Fibroblast of lung (primary cell): ENCODE results near the gene ARSH. TPM values are rescaled to one million over a fixed set of nuclear protein-coding genes. Genes with fewer than 3 reads are reported as not detected.
A peak's percentile ranks its signal among the peaks of the same experiment; 100 is the strongest.

Source experiments
- DNase-seq, 2 donors: peaks; one replicate each; pipeline versions ENCODE4 v3.0.0 to v3.0.0-alpha.2; 2010; ENCODE audit warnings: low read depth in 2 of 2
- H2AFZ ChIP-seq: 2 replicates; pipeline ENCODE4 v1.5.1; 2012; ENCODE audit warnings: low read length, control low read depth, inconsistent platforms
- H3K27ac ChIP-seq: 2 replicates; pipeline ENCODE4 v1.5.1; 2011; ENCODE audit warnings: low read length, control low read depth; ENCODE audit not compliant: insufficient read depth
- H3K27me3 ChIP-seq: 2 replicates; pipeline ENCODE4 v1.5.1; 2011; ENCODE audit warnings: mild to moderate bottlenecking, low read length; ENCODE audit not compliant: control insufficient read depth, insufficient read depth
- H3K36me3 ChIP-seq: 2 replicates; pipeline ENCODE4 v1.5.1; 2011; ENCODE audit warnings: low read length; ENCODE audit not compliant: control insufficient read depth, insufficient read depth
- H3K4me1 ChIP-seq: 2 replicates; pipeline ENCODE4 v1.5.1; 2011; ENCODE audit warnings: low read length; ENCODE audit not compliant: control insufficient read depth, insufficient read depth; ENCODE audit errors: extremely low read depth
- H3K4me2 ChIP-seq: 2 replicates; pipeline ENCODE4 v1.5.1; 2011; ENCODE audit warnings: low read length, control low read depth; ENCODE audit not compliant: insufficient read depth; ENCODE audit errors: extremely low read depth
- H3K4me3 ChIP-seq, 4 experiments: fragments of 200-600 bp in 1 of 4; sonication (generic) in 1 of 4; replicated peaks in 1 of 4; 2 replicates each; pipeline ENCODE4 v1.5.1; 2011 to 2016; ENCODE audit warnings: low read length in 4 of 4, low read depth in 3 of 4, mild to moderate bottlenecking in 3 of 4, control low read depth in 2 of 4, inconsistent platforms in 1 of 4, mixed read lengths in 1 of 4; ENCODE audit not compliant: insufficient read depth in 1 of 4; ENCODE audit errors: control extremely low read depth in 1 of 4
- H3K79me2 ChIP-seq: 2 replicates; pipeline ENCODE4 v1.5.1; 2012; ENCODE audit warnings: mild to moderate bottlenecking, low read length, inconsistent platforms; ENCODE audit not compliant: control insufficient read depth, insufficient read depth
- H3K9ac ChIP-seq: 2 replicates; pipeline ENCODE4 v1.5.1; 2011; ENCODE audit warnings: mild to moderate bottlenecking, low read length, control low read depth; ENCODE audit not compliant: insufficient read depth
- H3K9me3 ChIP-seq: 2 replicates; pipeline ENCODE4 v1.5.1; 2012; ENCODE audit warnings: low read depth, low read length; ENCODE audit not compliant: control insufficient read depth, insufficient read depth
- H4K20me1 ChIP-seq: 2 replicates; pipeline ENCODE4 v1.5.1; 2011; ENCODE audit warnings: low read length; ENCODE audit not compliant: control insufficient read depth, insufficient read depth; ENCODE audit errors: extremely low read depth
- EZH2 ChIP-seq: IDR thresholded peaks from 2 replicates; pipeline ENCODE4 v1.5.1; 2012; ENCODE audit warnings: low read length, control low read depth, mild to moderate bottlenecking; ENCODE audit errors: missing control alignments
- polyA plus RNA-seq, 2 donors: library from polyadenylated mRNA; depleted of rRNA in 1 of 2; stranded (reverse) in 1 of 2; unstranded in 1 of 2; fragments of >200 nt; gene quantifications; 2 replicates each; pipeline ENCODE4 v1.2.1, GENCODE V29; 2011 to 2012; ENCODE audit warnings: missing spikeins in 1 of 2
- total RNA-seq: library from RNA; depleted of rRNA; stranded (reverse); fragments of >200 nt; gene quantifications from 2 replicates; pipeline ENCODE4 v1.2.1, GENCODE V29; 2014
- TF ChIP-seq, protein P1 (sequence below), 2 donors: IDR thresholded peaks in 1 of 2; conservative IDR thresholded peaks in 1 of 2; 1 replicate in 1 of 2; 2 replicates in 1 of 2; pipeline ENCODE4 v1.5.1; 2011 to 2012; ENCODE audit warnings: low read length in 2 of 2, control low read depth in 1 of 2, inconsistent platforms in 1 of 2, low read depth in 1 of 2, mild to moderate bottlenecking in 1 of 2

ARSH gene
- total and polyA plus RNA-seq, 2 donors (not counting 1 experiment from before 2014, with no cell fraction given) = not detected

DNA sequence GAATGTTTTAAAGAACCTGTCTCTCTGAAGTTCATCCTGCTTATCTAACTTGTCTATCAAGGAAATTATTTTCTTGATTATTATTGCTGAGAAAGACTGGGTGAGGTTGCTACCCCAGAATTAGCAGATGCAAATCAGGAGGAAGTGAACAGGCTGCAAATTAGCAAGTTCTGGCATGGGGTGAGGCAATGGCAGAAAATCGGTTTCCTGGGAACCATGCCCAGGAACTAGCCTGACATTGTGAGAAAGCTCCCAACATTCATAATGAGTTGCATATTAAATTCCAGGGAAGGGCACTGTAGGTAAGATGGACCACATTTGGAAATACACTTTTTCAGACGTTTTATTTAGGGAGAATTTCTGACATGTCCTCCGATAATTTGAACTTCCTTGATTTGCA, 46.5 kb downstream of the ARSH start:
- no peaks in the 10 kb centered on the region for H3K27me3 ChIP-seq
- no peak for DNase-seq
- H3K27ac ChIP-seq = no peak overlapping the region
- H3K9ac ChIP-seq = no peak overlapping the region
- no peaks in the 10 kb centered on the region for H3K79me2 ChIP-seq
- no peaks in the 10 kb centered on the region for H3K9me3 ChIP-seq
- H3K4me2 ChIP-seq = no peak overlapping the region
- H3K36me3 ChIP-seq = no peaks in the 10 kb centered on the region
- no peaks in the 10 kb centered on the region for H4K20me1 ChIP-seq
- no peak overlapping the region for H2AFZ ChIP-seq
- H3K4me1 ChIP-seq = no peaks in the 10 kb centered on the region
- TF ChIP-seq, protein P1, sequence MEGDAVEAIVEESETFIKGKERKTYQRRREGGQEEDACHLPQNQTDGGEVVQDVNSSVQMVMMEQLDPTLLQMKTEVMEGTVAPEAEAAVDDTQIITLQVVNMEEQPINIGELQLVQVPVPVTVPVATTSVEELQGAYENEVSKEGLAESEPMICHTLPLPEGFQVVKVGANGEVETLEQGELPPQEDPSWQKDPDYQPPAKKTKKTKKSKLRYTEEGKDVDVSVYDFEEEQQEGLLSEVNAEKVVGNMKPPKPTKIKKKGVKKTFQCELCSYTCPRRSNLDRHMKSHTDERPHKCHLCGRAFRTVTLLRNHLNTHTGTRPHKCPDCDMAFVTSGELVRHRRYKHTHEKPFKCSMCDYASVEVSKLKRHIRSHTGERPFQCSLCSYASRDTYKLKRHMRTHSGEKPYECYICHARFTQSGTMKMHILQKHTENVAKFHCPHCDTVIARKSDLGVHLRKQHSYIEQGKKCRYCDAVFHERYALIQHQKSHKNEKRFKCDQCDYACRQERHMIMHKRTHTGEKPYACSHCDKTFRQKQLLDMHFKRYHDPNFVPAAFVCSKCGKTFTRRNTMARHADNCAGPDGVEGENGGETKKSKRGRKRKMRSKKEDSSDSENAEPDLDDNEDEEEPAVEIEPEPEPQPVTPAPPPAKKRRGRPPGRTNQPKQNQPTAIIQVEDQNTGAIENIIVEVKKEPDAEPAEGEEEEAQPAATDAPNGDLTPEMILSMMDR (conservative IDR thresholded peaks at IDR 0.05 in 1 of 2, IDR thresholded peaks at IDR 0.05 in 1 of 2; ENCODE audit: low read depth in 1 of 2, low read length in 2 of 2) = no peak
- TF ChIP-seq EZH2 = no peak
- no peak overlapping the region for H3K4me3 ChIP-seq

DNA sequence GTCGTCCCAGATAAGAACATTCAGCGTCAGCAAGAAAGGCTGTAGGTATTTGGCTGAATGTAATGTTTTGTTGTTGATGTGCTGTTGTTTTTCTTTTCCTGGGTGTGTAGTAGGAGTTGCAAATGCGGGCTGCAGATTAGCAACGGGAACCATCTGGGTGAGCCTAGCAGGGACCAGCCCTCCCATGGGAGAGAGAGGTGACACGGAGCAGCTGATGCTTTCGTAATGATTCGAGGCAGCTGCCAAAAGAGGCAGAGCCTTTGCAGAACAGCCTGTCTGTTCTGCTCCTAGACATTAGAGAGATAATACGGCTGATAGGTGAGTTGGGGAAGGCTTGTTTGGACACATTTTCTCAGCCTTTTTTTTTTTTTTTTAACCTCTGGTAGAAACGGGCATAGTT, 60.2 kb downstream of the ARSH start:
- no peak overlapping the region for H3K27ac ChIP-seq
- no peaks in the 10 kb centered on the region for H3K9me3 ChIP-seq
- DNase-seq = peak in 1 of 2 donors; percentile 22
- TF ChIP-seq EZH2 = no peak
- TF ChIP-seq, protein P1 (conservative IDR thresholded peaks at IDR 0.05 in 1 of 2, IDR thresholded peaks at IDR 0.05 in 1 of 2; ENCODE audit: low read depth in 1 of 2, low read length in 2 of 2) = no peak
- H3K36me3 ChIP-seq = no peaks in the 10 kb centered on the region
- H3K79me2 ChIP-seq = no peaks in the 10 kb centered on the region
- no peak overlapping the region for H2AFZ ChIP-seq
- no peaks in the 10 kb centered on the region for H3K4me1 ChIP-seq
- no peak overlapping the region for H3K4me3 ChIP-seq
- H3K4me2 ChIP-seq = no peak overlapping the region
- no peaks in the 10 kb centered on the region for H3K27me3 ChIP-seq
- H4K20me1 ChIP-seq = no peaks in the 10 kb centered on the region
- H3K9ac ChIP-seq = no peak overlapping the region

DNA sequence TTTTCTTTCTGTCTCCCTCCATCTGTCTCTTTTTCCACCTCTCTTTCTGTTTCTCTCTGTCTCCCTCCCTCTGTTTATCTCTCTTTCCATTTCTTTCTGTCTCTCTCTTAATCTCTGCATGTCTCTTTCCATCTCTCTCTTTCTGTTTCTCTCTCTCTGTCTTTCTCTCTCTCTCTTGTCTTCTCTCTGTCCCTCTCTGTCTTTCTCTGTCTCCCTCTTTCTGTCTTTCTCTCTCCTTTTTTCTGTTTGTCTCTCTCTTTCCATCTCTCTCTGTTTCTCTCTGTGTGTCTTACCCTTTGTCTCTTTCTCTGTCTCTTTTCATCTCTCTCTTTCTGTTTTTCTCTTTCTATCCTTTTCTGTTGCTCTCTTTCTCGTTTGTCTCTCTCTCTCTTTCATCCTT, 69.6 kb downstream of the ARSH start:
- H3K9me3 ChIP-seq = no peaks in the 10 kb centered on the region
- no peak overlapping the region for H3K4me3 ChIP-seq
- H3K4me1 ChIP-seq = no peaks in the 10 kb centered on the region
- no peaks in the 10 kb centered on the region for H4K20me1 ChIP-seq
- no peaks in the 10 kb centered on the region for H3K36me3 ChIP-seq
- no peak overlapping the region for H3K9ac ChIP-seq
- H3K79me2 ChIP-seq = no peaks in the 10 kb centered on the region
- no peak for DNase-seq
- no peak overlapping the region for H2AFZ ChIP-seq
- no peak overlapping the region for H3K4me2 ChIP-seq
- TF ChIP-seq, protein P1 (conservative IDR thresholded peaks at IDR 0.05 in 1 of 2, IDR thresholded peaks at IDR 0.05 in 1 of 2; ENCODE audit: low read depth in 1 of 2, low read length in 2 of 2) = no peak
- no peaks in the 10 kb centered on the region for H3K27me3 ChIP-seq
- no peak overlapping the region for H3K27ac ChIP-seq
